CD4-positive, alpha-beta memory T cell (primary cell): ENCODE measurements around the gene WBP11. TPM values are rescaled to one million over a fixed set of nuclear protein-coding genes. Genes with fewer than 3 reads are reported as not detected.

ENCODE experiments used
- CTCF ChIA-PET: fragments of 350-600 bp; sonication (Branson Sonifier 250); formaldehyde crosslinking; loops from one replicate; lab custom pipeline; 2021; ENCODE audit warnings: inconsistent platforms; ENCODE audit not compliant: partially characterized antibody; lab: Charles Lee
- POLR2A ChIA-PET: fragments of 350-600 bp; sonication (Branson Sonifier 250); formaldehyde crosslinking; loops from one replicate; lab custom pipeline; 2021; ENCODE audit not compliant: partially characterized antibody; lab: Charles Lee
- DNase-seq, 5 donors: peaks; one replicate each; pipeline versions ENCODE4 v3.0.0 to v3.0.0-alpha.2; 2020 to 2022; ENCODE audit warnings: mixed read lengths in 1 of 5
- H3K27ac ChIP-seq: one replicate; pipeline ENCODE4 v1.7.0; 2013; ENCODE audit warnings: low read depth, low read length
- H3K27me3 ChIP-seq: 2 replicates; pipeline ENCODE4 v1.7.0; 2013; ENCODE audit warnings: mild to moderate bottlenecking, low read length, moderate library complexity; ENCODE audit not compliant: insufficient read depth
- H3K36me3 ChIP-seq: 2 replicates; pipeline ENCODE4 v1.7.0; 2013; ENCODE audit warnings: mild to moderate bottlenecking, low read length, moderate library complexity; ENCODE audit not compliant: insufficient read depth
- H3K4me1 ChIP-seq: 2 replicates; pipeline ENCODE4 v1.7.0; 2013; ENCODE audit warnings: mild to moderate bottlenecking, low read length, moderate library complexity; ENCODE audit not compliant: insufficient read depth
- H3K4me3 ChIP-seq, 2 donors: one replicate each; pipeline ENCODE4 v1.7.0; 2013; ENCODE audit warnings: low read length in 2 of 2, mild to moderate bottlenecking in 1 of 2
- H3K9me3 ChIP-seq, 2 donors: one replicate each; pipeline ENCODE4 v1.7.0; 2013; ENCODE audit warnings: low read length in 2 of 2, control low read depth in 1 of 2; ENCODE audit not compliant: control insufficient read depth in 1 of 2
- H3K27ac Mint-ChIP-seq, 7 donors: one replicate each; pipeline ENCODE4 v1.8.0; 2020 to 2021; ENCODE audit warnings: mixed read lengths in 7 of 7, mild to moderate bottlenecking in 6 of 7, inconsistent platforms in 3 of 7, moderate library complexity in 3 of 7
- H3K27me3 Mint-ChIP-seq, 2 donors: one replicate each; pipeline ENCODE4 v1.8.0; 2020 to 2021; ENCODE audit warnings: mixed read lengths in 2 of 2
- H3K36me3 Mint-ChIP-seq, 2 donors: one replicate each; pipeline ENCODE4 v1.8.0; 2020 to 2021; ENCODE audit warnings: mixed read lengths in 2 of 2, inconsistent platforms in 1 of 2, mild to moderate bottlenecking in 1 of 2
- H3K4me1 Mint-ChIP-seq, 4 donors: one replicate each; pipeline ENCODE4 v1.8.0; 2020 to 2021; ENCODE audit warnings: mixed read lengths in 4 of 4, mild to moderate bottlenecking in 1 of 4
- H3K4me3 Mint-ChIP-seq, 8 donors: one replicate each; pipeline ENCODE4 v1.8.0; 2020 to 2021; ENCODE audit warnings: mixed read lengths in 8 of 8, mild to moderate bottlenecking in 7 of 8, moderate library complexity in 6 of 8, inconsistent platforms in 3 of 8
- H3K9me3 Mint-ChIP-seq, 8 donors: one replicate each; pipeline ENCODE4 v1.8.0; 2020 to 2021; ENCODE audit warnings: mixed read lengths in 8 of 8, mild to moderate bottlenecking in 5 of 8, inconsistent platforms in 3 of 8, moderate library complexity in 1 of 8
- intact Hi-C: fragments of 100-400 bp; cut with micrococcal nuclease; formaldehyde crosslinking; loops from one replicate; pipeline ENCODE4 v1.15.1; 2023
- polyA plus RNA-seq, 2 donors: library from polyadenylated mRNA; unstranded; fragments of 300-500 nt; fragmentation: Illumina TruSeq; gene quantifications; one replicate each; pipeline ENCODE4 v1.2.3, GENCODE V29; 2021
- total RNA-seq, 2 experiments: library from RNA; stranded (reverse); gene quantifications; one replicate each; pipeline ENCODE4 v1.2.3, GENCODE V29; 2021

WBP11 gene
- total RNA-seq (10 to 100 TPM; 83.7 to 83.8 TPM), polyA plus RNA-seq (10 to 100 TPM; 45.8 to 78.0 TPM)

GRCh38 chr12:14803011-14803829 lies at the start of gene WBP11, which contains the start of gene C12orf60:
Gene WBP11 (minus strand): TSS chr12:14803478. CDS start chr12:14801383, 2,095 bp downstream.
Gene C12orf60 (plus strand): TSS chr12:14803670. CDS start chr12:14822936, 19,266 bp downstream.
- H3K36me3 Mint-ChIP-seq: peaks cover 6 to 21% of the 10 kb centered on the region in 2 donors
- Histone ChIP-seq H3K9me3 (no peaks in the 10 kb centered on the region), H3K27ac (peak within 1 kb of the TSS; percentile 91), H3K4me1 (peaks cover 39% of the 10 kb centered on the region), H3K27me3 (no peaks in the 10 kb centered on the region), H3K4me3 (peak within 1 kb of the TSS; percentile 66 to 89), H3K36me3 (peaks cover 13% of the 10 kb centered on the region)
- H3K4me3 Mint-ChIP-seq: no peak within 1 kb of the TSS
- peak; percentile 89 to 96 (median 94) for DNase-seq
- ChIA-PET CTCF (interaction anchor here (1.0 to 4.3 kb wide), 8 partner anchors 26 to 729 kb away, joined by 3 to 27 read pairs (median 4); a partner anchor contains a TSS), POLR2A (interaction anchor here (0.7 to 11.9 kb wide), 22 partner anchors 8 to 743 kb away, joined by 3 to 376 read pairs (median 4); partner anchors contain the start of genes ARHGDIB and ATF7IP)
- H3K27me3 Mint-ChIP-seq: no peaks in the 10 kb centered on the region
- H3K9me3 Mint-ChIP-seq: no peaks in the 10 kb centered on the region
- H3K27ac Mint-ChIP-seq: no peak within 1 kb of the TSS
- peaks cover 4 to 32% (median 13%) of the 10 kb centered on the region in 4 donors for H3K4me1 Mint-ChIP-seq
- intact Hi-C loops: loop anchor here (1.0 to 10.0 kb wide), 7 partner anchors 29 to 1079 kb away; partner anchors contain the start of genes ARHGDIB, MGP and STRAP

GRCh38 chr12:14852880-14853279 lies 49.6 kb upstream of the WBP11 start:
- H3K9me3 Mint-ChIP-seq: peaks cover 0 to 10% (median 5%) of the 10 kb centered on the region in 8 donors
- Histone ChIP-seq H3K27ac (no peak overlapping the region), H3K36me3 (no peaks in the 10 kb centered on the region), H3K9me3 (no peaks in the 10 kb centered on the region), H3K27me3 (no peaks in the 10 kb centered on the region), H3K4me3 (no peak overlapping the region), H3K4me1 (no peaks in the 10 kb centered on the region)
- H3K27me3 Mint-ChIP-seq: no peaks in the 10 kb centered on the region
- POLR2A ChIA-PET: no interaction called here
- CTCF ChIA-PET: interaction anchor here (1.2 to 1.7 kb wide), 2 partner anchors 83 to 143 kb away, joined by 4 to 5 read pairs; no protein-coding TSS in a partner anchor
- no peak overlapping the region for H3K27ac Mint-ChIP-seq
- intact Hi-C loops: no loop called here
- H3K4me3 Mint-ChIP-seq: no peak overlapping the region
- no peaks in the 10 kb centered on the region for H3K4me1 Mint-ChIP-seq
- no peak for DNase-seq
- peaks cover 0 to 2% of the 10 kb centered on the region in 2 donors for H3K36me3 Mint-ChIP-seq

DNA sequence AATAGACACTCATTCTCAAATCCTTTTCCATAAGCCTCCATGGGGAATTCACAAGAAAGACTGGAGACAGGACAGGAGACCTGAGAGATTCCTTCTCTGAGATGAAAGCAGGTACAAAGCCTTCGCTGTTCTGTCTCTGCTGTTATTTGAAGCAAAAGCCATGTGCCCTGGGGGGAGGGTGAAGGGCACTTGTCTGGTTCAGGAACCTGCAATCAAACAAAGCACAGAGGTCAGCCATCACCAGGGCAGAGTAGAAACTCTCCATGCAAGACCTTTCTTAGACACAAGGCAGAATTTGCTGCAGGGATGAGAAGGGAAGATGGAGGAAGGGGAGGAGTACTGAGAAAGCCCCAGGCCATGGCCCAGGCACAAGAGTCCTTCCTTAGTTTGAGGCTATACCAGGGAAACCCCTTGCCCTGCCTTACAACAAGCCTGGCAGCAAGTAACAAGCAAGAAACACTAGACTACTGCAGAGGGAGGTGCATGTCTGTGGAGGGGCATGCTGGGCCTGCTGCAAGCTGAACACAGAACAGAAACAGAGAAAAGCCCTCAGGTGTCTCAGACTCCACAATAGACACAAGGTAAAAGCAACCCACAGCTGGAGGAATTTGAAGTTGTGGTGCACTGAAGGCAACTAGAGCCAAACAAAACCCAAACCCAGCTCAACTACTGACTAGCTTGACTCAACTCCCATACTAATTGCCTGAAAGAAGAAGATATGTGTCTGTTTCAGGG lies 47.8 kb upstream of the WBP11 start:
- CTCF ChIA-PET: interaction anchor here (0.7 to 1.4 kb wide), 3 partner anchors 45 to 144 kb away, joined by 3 to 6 read pairs (median 3); no protein-coding TSS in a partner anchor
- Mint-ChIP-seq H3K9me3 (peaks cover 0 to under 1% (median 0%) of the 10 kb centered on the region in 8 donors), H3K4me1 (no peaks in the 10 kb centered on the region), H3K4me3 (no peak overlapping the region), H3K27ac (peak overlapping the region in 1 of 7 donors; percentile 32), H3K36me3 (no peaks in the 10 kb centered on the region), H3K27me3 (no peaks in the 10 kb centered on the region)
- no peaks in the 10 kb centered on the region for H3K4me1 ChIP-seq
- H3K9me3 ChIP-seq: no peaks in the 10 kb centered on the region
- H3K27me3 ChIP-seq: no peaks in the 10 kb centered on the region
- POLR2A ChIA-PET: no interaction called here
- intact Hi-C loops: no loop called here
- no peak overlapping the region for H3K27ac ChIP-seq
- no peak overlapping the region for H3K4me3 ChIP-seq
- DNase-seq: no peak
- H3K36me3 ChIP-seq: no peaks in the 10 kb centered on the region

DNA sequence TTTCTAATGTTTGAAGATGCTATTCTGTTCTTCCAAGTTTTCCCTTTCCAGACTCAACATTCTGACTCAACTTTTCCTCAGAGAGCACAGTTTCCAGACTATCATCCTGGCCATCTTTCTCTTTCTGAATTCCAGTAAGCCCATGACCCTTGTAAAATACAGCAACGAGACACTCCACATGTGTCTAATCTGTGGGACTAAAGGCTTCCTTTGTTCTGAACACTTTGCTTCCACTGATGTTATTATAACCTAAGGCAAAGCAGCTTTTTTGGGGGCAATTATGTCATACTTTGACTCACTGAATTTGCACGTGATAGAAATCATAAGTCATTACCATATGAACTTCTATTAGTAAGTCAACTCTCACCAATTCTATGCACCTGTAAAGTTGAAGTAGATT lies 46.4 kb upstream of the WBP11 start:
- H3K27me3 ChIP-seq: no peaks in the 10 kb centered on the region
- H3K27ac Mint-ChIP-seq: no peak overlapping the region
- no peaks in the 10 kb centered on the region for H3K27me3 Mint-ChIP-seq
- POLR2A ChIA-PET: no interaction called here
- H3K9me3 Mint-ChIP-seq: no peaks in the 10 kb centered on the region
- no peaks in the 10 kb centered on the region for H3K36me3 Mint-ChIP-seq
- H3K4me1 Mint-ChIP-seq: peaks cover 0 to 5% (median 1%) of the 10 kb centered on the region in 4 donors
- DNase-seq: no peak
- intact Hi-C loops: loop anchor here (5.0 to 10.0 kb wide), 2 partner anchors 73 to 215 kb away; no protein-coding TSS in a partner anchor
- no peak overlapping the region for H3K4me3 Mint-ChIP-seq
- CTCF ChIA-PET: interaction anchor here (1.2 to 7.6 kb wide), 5 partner anchors 27 to 371 kb away, joined by 4 to 191 read pairs (median 33); partner anchors contain the start of genes ERP27 and RERG
- no peaks in the 10 kb centered on the region for H3K36me3 ChIP-seq
- H3K27ac ChIP-seq: no peak overlapping the region
- H3K4me3 ChIP-seq: no peak overlapping the region
- no peaks in the 10 kb centered on the region for H3K9me3 ChIP-seq
- peaks cover 3% of the 10 kb centered on the region for H3K4me1 ChIP-seq

DNA sequence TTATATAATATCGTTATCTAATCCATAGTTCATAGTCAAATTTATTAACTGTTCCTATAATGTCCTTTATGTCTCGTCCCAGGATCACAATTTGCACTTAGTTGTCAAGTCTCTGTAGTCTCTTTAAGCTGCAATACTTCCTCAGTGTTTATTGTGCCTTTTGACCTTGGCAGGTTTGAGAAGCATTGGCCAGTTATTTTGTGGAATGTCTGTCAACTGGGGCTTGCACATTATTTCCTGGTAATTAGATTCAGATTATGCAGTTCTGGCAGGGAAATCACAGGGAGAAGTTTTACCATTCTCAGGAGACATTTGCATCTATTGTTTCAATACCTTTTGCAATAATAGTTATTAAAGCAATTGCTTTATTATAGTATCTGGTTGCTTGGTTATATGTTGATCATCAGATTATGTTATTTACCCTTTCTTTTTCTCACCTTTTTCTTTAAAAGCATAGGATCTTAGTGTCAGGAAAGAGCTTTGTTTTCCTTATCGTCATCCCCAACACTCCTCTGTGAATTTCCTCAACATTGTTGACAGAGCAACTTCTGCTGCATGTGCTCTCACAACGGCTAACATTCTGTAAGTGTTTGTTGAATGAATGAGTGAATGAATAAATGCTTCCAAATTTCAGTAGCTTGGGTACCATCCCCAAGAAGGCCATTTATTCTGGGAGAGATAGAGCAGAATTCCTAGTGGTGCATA lies 43.8 kb upstream of the WBP11 start:
- Histone ChIP-seq H3K4me1 (peaks cover 3% of the 10 kb centered on the region), H3K36me3 (no peaks in the 10 kb centered on the region), H3K27me3 (no peaks in the 10 kb centered on the region), H3K9me3 (no peaks in the 10 kb centered on the region), H3K27ac (no peak overlapping the region), H3K4me3 (no peak overlapping the region)
- no peaks in the 10 kb centered on the region for H3K36me3 Mint-ChIP-seq
- DNase-seq: no peak
- intact Hi-C loops: loop anchor here (5.0 to 10.0 kb wide), 2 partner anchors 75 to 212 kb away; no protein-coding TSS in a partner anchor
- H3K4me3 Mint-ChIP-seq: no peak overlapping the region
- H3K27me3 Mint-ChIP-seq: no peaks in the 10 kb centered on the region
- CTCF ChIA-PET: interaction anchor here (0.9 to 7.6 kb wide), 18 partner anchors 14 to 374 kb away, joined by 3 to 191 read pairs (median 4); partner anchors contain the start of genes ERP27, PDE6H and RERG
- no peak overlapping the region for H3K27ac Mint-ChIP-seq
- POLR2A ChIA-PET: interaction anchor here (1.4 to 2.6 kb wide), 2 partner anchors 76 to 102 kb away, joined by 3 to 6 read pairs; a partner anchor contains a TSS
- no peaks in the 10 kb centered on the region for H3K9me3 Mint-ChIP-seq
- H3K4me1 Mint-ChIP-seq: peaks cover 0 to 5% (median 1%) of the 10 kb centered on the region in 4 donors

DNA sequence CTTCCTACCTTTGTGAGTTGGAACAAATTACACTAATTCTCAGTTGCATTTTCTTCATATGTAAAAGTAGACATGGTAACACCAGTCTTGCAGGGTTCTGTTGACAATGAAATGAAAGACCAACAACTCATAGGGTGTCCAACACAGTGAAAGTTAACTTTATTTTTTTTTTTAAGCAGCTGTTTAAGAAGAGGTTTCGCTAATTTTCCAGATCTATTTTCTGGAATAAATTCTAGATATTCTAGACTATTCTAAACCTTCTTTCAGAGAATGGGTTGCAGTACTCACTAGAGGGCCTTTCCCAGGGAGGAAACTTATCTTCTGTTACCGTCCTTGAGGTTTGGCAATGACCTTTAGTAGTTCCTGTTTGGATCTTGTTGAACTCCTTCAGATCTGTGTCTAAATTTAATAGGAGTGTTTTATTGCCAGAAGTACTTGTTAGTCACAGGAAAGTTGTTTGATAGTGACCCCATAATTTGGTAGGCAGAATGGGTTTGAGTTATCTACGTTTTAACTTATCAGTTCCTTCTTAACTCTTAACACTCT lies 42.8 kb upstream of the WBP11 start:
- H3K27ac ChIP-seq: no peak overlapping the region
- H3K36me3 Mint-ChIP-seq: no peaks in the 10 kb centered on the region
- CTCF ChIA-PET: interaction anchor here (0.6 to 7.6 kb wide), 23 partner anchors 9 to 1589 kb away, joined by 3 to 191 read pairs (median 3); partner anchors contain the start of genes ARHGDIB, ERP27 and RERG
- H3K4me1 Mint-ChIP-seq: peaks cover 0 to 5% (median 1%) of the 10 kb centered on the region in 4 donors
- no peaks in the 10 kb centered on the region for H3K27me3 Mint-ChIP-seq
- H3K4me3 Mint-ChIP-seq: no peak overlapping the region
- POLR2A ChIA-PET: interaction anchor here (1.2 to 3.5 kb wide), 3 partner anchors 75 to 149 kb away, joined by 3 to 9 read pairs (median 3); a partner anchor contains a TSS
- DNase-seq: no peak
- intact Hi-C loops: loop anchor here (5.0 to 10.0 kb wide), 2 partner anchors 76 to 211 kb away; no protein-coding TSS in a partner anchor
- peaks cover 3% of the 10 kb centered on the region for H3K4me1 ChIP-seq
- H3K4me3 ChIP-seq: no peak overlapping the region
- H3K9me3 ChIP-seq: no peaks in the 10 kb centered on the region
- no peaks in the 10 kb centered on the region for H3K36me3 ChIP-seq
- H3K27me3 ChIP-seq: no peaks in the 10 kb centered on the region
- no peak overlapping the region for H3K27ac Mint-ChIP-seq
- H3K9me3 Mint-ChIP-seq: no peaks in the 10 kb centered on the region
